Activated naive CD8-positive, alpha-beta T cell treated with anti-CD3 and anti-CD28 coated beads, Interleukin-2, amount 50 U/mL, for 16 hours (primary cell): ENCODE data around the gene OR6B1.

ENCODE experiments used
- DNase-seq: peaks from one replicate; pipeline ENCODE4 v3.0.0-alpha.2; 2020; ENCODE audit warnings: low read depth, low spot score

Gene OR6B1

GRCh38 chr7:144000020-144000419 lies at the start of gene OR6B1:
TSS of gene OR6B1 (plus strand) at chr7:144000320. CDS start at chr7:144003997, 3,677 bp downstream.
- DNase-seq: no peak

- no peak for DNase-seq
Measured at GRCh38 chr7:143953421-143953820, 46.7 kb upstream of the OR6B1 start.

GRCh38 chr7:143954135-143954534 lies 46.0 kb upstream of the OR6B1 start:
- DNase-seq: no peak

- no peak for DNase-seq
Measured at GRCh38 chr7:143954544-143954943, 45.6 kb upstream of the OR6B1 start, which contains the start of gene OR2F1. TSS of gene OR2F1 (plus strand) at chr7:143954844. CDS start at chr7:143959971, 5,127 bp downstream.

- no peak for DNase-seq
Measured at GRCh38 chr7:143958781-143959180, 41.3 kb upstream of the OR6B1 start.

GRCh38 chr7:143960813-143961610 lies 39.1 kb upstream of the OR6B1 start:
- DNase-seq: no peak

- no peak for DNase-seq
Measured at GRCh38 chr7:143965280-143965679, 34.8 kb upstream of the OR6B1 start.

- no peak for DNase-seq
Measured at GRCh38 chr7:143967398-143967797, 32.7 kb upstream of the OR6B1 start.

GRCh38 chr7:143973870-143974416 lies 26.2 kb upstream of the OR6B1 start:
- no peak for DNase-seq

- no peak for DNase-seq
Measured at GRCh38 chr7:143974459-143974858, 25.7 kb upstream of the OR6B1 start.

- no peak for DNase-seq
Measured at GRCh38 chr7:143975617-143976016, 24.5 kb upstream of the OR6B1 start.

GRCh38 chr7:143978585-143978984 lies 21.5 kb upstream of the OR6B1 start:
- DNase-seq: no peak

- no peak for DNase-seq
Measured at GRCh38 chr7:143979359-143979758, 20.8 kb upstream of the OR6B1 start.

GRCh38 chr7:143979998-143980397 lies 20.1 kb upstream of the OR6B1 start:
- no peak for DNase-seq

GRCh38 chr7:143980746-143981510 lies 19.2 kb upstream of the OR6B1 start:
- no peak for DNase-seq

GRCh38 chr7:143983960-143984359 lies 16.2 kb upstream of the OR6B1 start:
- no peak for DNase-seq

GRCh38 chr7:143987513-143987912 lies 12.6 kb upstream of the OR6B1 start:
- no peak for DNase-seq

- DNase-seq: no peak
Measured at GRCh38 chr7:143988976-143989745, 11.0 kb upstream of the OR6B1 start.

- no peak for DNase-seq
Measured at GRCh38 chr7:143992670-143993069, 7.5 kb upstream of the OR6B1 start.

- DNase-seq: no peak
Measured at GRCh38 chr7:143993924-143994323, 6.2 kb upstream of the OR6B1 start.

- no peak for DNase-seq
Measured at GRCh38 chr7:144001543-144001942, 1.4 kb downstream of the OR6B1 start.

GRCh38 chr7:144004703-144005102 lies 4.6 kb downstream of the OR6B1 start:
- DNase-seq: no peak
